ENCODE data around the gene NRG3. TPM values are rescaled to one million over a fixed set of nuclear protein-coding genes. Genes with fewer than 3 reads are reported as not detected.

Gene NRG3
- total RNA-seq, 1 donor from 2014 or later = not detected

DNA sequence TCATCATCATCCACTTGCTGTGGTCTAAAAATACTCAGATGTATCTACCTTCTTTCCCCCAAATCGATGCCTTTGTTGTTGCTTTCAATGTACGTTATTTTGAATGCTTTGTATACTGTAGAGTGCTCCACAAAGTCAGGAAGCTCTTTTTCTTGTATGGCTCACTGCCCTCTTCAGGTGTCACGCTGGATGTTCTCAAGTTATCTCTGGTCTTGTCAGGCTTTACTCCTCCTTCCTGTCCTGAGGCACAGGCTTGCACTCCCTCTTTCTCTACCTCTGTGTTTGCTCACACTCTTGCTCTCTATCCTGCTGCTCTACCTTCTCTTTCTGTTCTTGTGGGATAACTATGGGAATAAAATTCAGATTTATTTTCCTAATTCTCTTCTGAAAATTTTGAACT is 381.3 kb downstream of the NRG3 start:
- Histone ChIP-seq H3K4me3 (ENCODE audit: low read depth, low read length) (no peak overlapping the region), H3K27me3 (ENCODE audit: control insufficient read depth, insufficient read depth, low read length) (no peaks in the 10 kb centered on the region), H3K36me3 (ENCODE audit: control insufficient read depth, insufficient read depth, low read length) (no peaks in the 10 kb centered on the region)
- no peak for FAIRE-seq
- TF ChIP-seq, protein P1, sequence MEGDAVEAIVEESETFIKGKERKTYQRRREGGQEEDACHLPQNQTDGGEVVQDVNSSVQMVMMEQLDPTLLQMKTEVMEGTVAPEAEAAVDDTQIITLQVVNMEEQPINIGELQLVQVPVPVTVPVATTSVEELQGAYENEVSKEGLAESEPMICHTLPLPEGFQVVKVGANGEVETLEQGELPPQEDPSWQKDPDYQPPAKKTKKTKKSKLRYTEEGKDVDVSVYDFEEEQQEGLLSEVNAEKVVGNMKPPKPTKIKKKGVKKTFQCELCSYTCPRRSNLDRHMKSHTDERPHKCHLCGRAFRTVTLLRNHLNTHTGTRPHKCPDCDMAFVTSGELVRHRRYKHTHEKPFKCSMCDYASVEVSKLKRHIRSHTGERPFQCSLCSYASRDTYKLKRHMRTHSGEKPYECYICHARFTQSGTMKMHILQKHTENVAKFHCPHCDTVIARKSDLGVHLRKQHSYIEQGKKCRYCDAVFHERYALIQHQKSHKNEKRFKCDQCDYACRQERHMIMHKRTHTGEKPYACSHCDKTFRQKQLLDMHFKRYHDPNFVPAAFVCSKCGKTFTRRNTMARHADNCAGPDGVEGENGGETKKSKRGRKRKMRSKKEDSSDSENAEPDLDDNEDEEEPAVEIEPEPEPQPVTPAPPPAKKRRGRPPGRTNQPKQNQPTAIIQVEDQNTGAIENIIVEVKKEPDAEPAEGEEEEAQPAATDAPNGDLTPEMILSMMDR (IDR thresholded peaks at IDR 0.05; ENCODE audit: insufficient read depth, low read length, severe bottlenecking) = no peak
- no peak for DNase-seq (ENCODE audit: low read depth)

DNA sequence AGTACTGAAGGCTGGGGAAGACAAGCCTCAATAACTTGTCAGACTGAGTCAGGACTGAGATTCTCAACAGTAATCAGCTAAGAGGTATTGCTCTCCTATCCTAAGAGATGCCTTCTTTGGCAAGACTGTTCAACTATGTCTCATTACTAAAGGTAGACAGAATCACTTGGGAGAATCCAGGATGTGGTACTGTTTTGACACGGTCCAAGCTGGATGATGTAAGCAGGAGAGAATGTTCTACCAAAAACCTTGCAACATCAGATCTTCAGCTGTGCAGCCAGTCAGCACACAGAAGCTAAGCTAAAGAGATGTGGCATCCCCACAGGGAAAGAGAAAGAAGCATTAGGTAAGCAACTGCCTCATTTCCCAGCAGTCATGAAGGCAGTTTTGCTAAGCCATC is 391.4 kb downstream of the NRG3 start:
- no peak overlapping the region for H3K4me3 ChIP-seq (ENCODE audit: low read depth, low read length)
- FAIRE-seq = no peak
- DNase-seq (ENCODE audit: low read depth) = peak; percentile 26
- TF ChIP-seq, protein P1 (IDR thresholded peaks at IDR 0.05; ENCODE audit: insufficient read depth, low read length, severe bottlenecking) = no peak
- H3K27me3 ChIP-seq (ENCODE audit: control insufficient read depth, insufficient read depth, low read length) = no peaks in the 10 kb centered on the region
- no peaks in the 10 kb centered on the region for H3K36me3 ChIP-seq (ENCODE audit: control insufficient read depth, insufficient read depth, low read length)

DNA sequence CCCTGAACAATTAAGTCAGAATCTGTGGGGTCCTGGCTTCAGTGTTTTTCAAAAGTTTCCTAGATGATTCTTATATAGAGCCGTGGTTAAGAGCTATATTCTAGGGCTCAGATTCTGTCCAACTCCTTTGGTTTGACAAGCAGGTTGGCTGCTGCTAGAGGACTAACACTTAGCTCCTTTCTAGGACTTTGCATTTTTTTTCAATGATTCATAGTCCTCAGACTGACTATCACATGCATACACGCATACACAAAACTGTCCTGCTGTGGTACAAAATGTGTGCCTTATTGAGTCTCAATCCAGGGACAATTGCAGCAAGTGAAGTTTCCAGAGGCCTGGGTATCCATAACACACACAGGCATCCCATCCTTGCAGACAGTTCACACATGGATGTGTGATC is 392.0 kb downstream of the NRG3 start:
- TF ChIP-seq, protein P1 (IDR thresholded peaks at IDR 0.05; ENCODE audit: insufficient read depth, low read length, severe bottlenecking) = no peak
- no peak for FAIRE-seq
- no peaks in the 10 kb centered on the region for H3K27me3 ChIP-seq (ENCODE audit: control insufficient read depth, insufficient read depth, low read length)
- H3K36me3 ChIP-seq (ENCODE audit: control insufficient read depth, insufficient read depth, low read length) = no peaks in the 10 kb centered on the region
- H3K4me3 ChIP-seq (ENCODE audit: low read depth, low read length) = no peak overlapping the region
- no peak for DNase-seq (ENCODE audit: low read depth)

DNA sequence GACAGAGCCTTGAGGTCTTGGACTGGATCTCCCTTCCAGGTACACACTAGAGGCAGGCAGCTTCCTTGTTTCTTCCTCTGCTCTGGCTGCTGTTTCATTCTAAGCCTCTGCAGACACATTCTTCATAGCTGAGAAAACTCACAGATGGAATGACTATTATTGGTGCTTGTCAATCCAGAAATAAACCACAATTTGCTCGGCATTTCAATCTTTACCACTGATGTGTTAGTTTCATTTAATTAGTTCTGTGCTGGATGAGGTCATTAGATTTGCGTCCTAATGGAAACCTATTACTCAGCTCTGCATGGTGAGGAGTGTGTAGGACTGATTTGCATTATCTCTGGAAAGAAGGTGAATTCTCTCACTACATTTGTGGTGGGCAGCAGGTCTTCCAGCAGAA is 392.5 kb downstream of the NRG3 start:
- H3K27me3 ChIP-seq (ENCODE audit: control insufficient read depth, insufficient read depth, low read length) = no peaks in the 10 kb centered on the region
- H3K4me3 ChIP-seq (ENCODE audit: low read depth, low read length) = no peak overlapping the region
- FAIRE-seq (no peak), DNase-seq (ENCODE audit: low read depth) (no peak)
- no peaks in the 10 kb centered on the region for H3K36me3 ChIP-seq (ENCODE audit: control insufficient read depth, insufficient read depth, low read length)
- TF ChIP-seq, protein P1 (IDR thresholded peaks at IDR 0.05; ENCODE audit: insufficient read depth, low read length, severe bottlenecking) = no peak

DNA sequence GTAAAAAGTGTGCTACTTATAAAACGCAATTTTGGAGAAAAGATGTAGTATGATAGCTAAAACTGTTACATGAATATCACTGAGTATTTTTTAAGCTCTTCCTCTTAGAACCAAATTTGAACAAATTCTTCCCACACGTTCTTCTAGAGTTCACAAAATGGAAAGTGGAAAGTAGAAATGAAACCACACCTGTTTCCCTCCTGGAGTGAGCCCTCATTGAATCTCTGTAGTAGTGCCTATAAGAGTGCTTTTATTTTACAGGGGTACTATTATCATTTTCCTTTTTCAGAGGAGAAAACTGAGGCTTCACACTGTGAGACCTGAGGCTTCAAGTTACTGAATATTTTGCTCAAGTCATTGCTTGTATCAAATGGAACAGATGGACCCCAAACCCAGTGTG is 393.0 kb downstream of the NRG3 start:
- Histone ChIP-seq H3K27me3 (ENCODE audit: control insufficient read depth, insufficient read depth, low read length) (no peaks in the 10 kb centered on the region), H3K4me3 (ENCODE audit: low read depth, low read length) (no peak overlapping the region), H3K36me3 (ENCODE audit: control insufficient read depth, insufficient read depth, low read length) (no peaks in the 10 kb centered on the region)
- no peak for DNase-seq (ENCODE audit: low read depth)
- no peak for FAIRE-seq
- TF ChIP-seq, protein P1 (IDR thresholded peaks at IDR 0.05; ENCODE audit: insufficient read depth, low read length, severe bottlenecking) = no peak

DNA sequence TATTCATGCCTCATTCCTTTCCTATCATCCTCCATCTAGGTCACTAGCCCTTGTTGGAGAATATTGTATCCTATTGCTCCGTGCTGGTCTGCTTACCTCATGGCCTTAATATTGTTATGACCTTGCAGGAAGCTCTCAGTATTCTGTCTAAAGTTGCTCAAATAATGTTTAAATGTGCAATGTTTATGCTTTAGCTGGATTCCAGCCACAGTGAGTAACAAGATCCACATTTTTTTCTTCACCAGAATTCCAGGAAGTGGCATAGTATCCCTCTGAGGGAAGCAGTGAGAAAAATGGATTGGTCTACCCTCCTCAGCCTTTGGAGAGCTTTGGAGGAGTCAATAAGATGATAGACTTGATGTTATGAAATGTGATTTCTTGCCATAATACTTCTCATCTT is 402.6 kb downstream of the NRG3 start:
- DNase-seq (ENCODE audit: low read depth) = no peak
- TF ChIP-seq, protein P1 (IDR thresholded peaks at IDR 0.05; ENCODE audit: insufficient read depth, low read length, severe bottlenecking) = no peak
- H3K36me3 ChIP-seq (ENCODE audit: control insufficient read depth, insufficient read depth, low read length) = no peaks in the 10 kb centered on the region
- no peaks in the 10 kb centered on the region for H3K27me3 ChIP-seq (ENCODE audit: control insufficient read depth, insufficient read depth, low read length)
- no peak overlapping the region for H3K4me3 ChIP-seq (ENCODE audit: low read depth, low read length)
- no peak for FAIRE-seq
